ENCODE measurements around the gene METTL22. TPM values are rescaled to one million over a fixed set of nuclear protein-coding genes. Genes with fewer than 3 reads are reported as not detected.

Gene METTL22
- polyA plus RNA-seq, 1 of the 3 experiments (the other 2 are of a cell fraction) = 38.3 TPM

DNA sequence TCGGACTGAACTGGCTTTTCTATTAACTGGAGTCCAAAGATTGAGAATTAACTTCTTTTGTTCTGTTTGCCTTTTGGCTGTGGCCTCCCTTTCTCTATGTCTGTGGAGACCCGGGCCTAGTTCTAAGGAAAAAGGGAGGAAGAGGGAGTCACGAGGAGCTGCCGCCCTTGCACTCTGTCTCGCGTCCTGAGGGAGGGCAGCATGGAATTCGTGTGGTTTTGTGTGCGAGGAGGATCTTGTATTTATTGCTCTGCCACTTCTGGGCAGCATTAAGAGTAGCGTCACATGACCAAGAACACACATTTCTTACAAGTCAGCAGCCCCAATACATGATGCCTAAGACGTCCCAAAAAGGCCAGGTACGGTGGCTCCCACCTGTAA is 23.6 kb downstream of the METTL22 start:
- Histone ChIP-seq H2AFZ (ENCODE audit: low read depth) (no peak overlapping the region), H3K27ac (ENCODE audit: low read depth in 2 of 2, low read length in 1 of 2) (no peak overlapping the region), H3K9ac (no peak overlapping the region), H3F3A (replicated peaks; ENCODE audit: insufficient read depth) (no peaks in the 10 kb centered on the region), H3K4me2 (no peak overlapping the region), H3K4me3 (ENCODE audit: low read depth in 2 of 2, low read length in 1 of 2) (no peak overlapping the region), H3K79me2 (ENCODE audit: insufficient read depth) (no peaks in the 10 kb centered on the region), H3K27me3 (ENCODE audit: insufficient read depth) (no peaks in the 10 kb centered on the region), H4K20me1 (ENCODE audit: insufficient read depth) (no peaks in the 10 kb centered on the region), H3K4me1 (ENCODE audit: control insufficient read depth in 1 of 2, insufficient read depth in 2 of 2, low read depth in 1 of 2, low read length in 1 of 2) (no peaks in the 10 kb centered on the region), H3K9me3 (no peaks in the 10 kb centered on the region), H3K9me2 (no peaks in the 10 kb centered on the region), H3K36me3 (replicated peaks in 1 of 2; ENCODE audit: control insufficient read depth in 1 of 2, insufficient read depth in 2 of 2, low read length in 1 of 2) (peaks cover 24 to 63% of the 10 kb centered on the region in 2 experiments)
- 76% methylated on average over 11 of the region's 11 CpGs for WGBS (ENCODE audit: low lambda C conversion rate)
- TF ChIP-seq, protein P1, sequence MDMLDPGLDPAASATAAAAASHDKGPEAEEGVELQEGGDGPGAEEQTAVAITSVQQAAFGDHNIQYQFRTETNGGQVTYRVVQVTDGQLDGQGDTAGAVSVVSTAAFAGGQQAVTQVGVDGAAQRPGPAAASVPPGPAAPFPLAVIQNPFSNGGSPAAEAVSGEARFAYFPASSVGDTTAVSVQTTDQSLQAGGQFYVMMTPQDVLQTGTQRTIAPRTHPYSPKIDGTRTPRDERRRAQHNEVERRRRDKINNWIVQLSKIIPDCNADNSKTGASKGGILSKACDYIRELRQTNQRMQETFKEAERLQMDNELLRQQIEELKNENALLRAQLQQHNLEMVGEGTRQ (IDR thresholded peaks at IDR 0.05; ENCODE audit: borderline replicate concordance, low read depth, low read length) = no peak
- TF ChIP-seq, protein P2, sequence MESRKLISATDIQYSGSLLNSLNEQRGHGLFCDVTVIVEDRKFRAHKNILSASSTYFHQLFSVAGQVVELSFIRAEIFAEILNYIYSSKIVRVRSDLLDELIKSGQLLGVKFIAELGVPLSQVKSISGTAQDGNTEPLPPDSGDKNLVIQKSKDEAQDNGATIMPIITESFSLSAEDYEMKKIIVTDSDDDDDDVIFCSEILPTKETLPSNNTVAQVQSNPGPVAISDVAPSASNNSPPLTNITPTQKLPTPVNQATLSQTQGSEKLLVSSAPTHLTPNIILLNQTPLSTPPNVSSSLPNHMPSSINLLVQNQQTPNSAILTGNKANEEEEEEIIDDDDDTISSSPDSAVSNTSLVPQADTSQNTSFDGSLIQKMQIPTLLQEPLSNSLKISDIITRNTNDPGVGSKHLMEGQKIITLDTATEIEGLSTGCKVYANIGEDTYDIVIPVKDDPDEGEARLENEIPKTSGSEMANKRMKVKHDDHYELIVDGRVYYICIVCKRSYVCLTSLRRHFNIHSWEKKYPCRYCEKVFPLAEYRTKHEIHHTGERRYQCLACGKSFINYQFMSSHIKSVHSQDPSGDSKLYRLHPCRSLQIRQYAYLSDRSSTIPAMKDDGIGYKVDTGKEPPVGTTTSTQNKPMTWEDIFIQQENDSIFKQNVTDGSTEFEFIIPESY (IDR thresholded peaks at IDR 0.05; ENCODE audit: borderline replicate concordance, low read depth) = no peak
- TF ChIP-seq JUND (IDR thresholded peaks at IDR 0.05) (no peak), RXRA (IDR thresholded peaks at IDR 0.05; ENCODE audit: borderline replicate concordance, low read depth) (no peak), MXI1 (IDR thresholded peaks at IDR 0.05; ENCODE audit: low read depth, low read length) (no peak), NRF1 (IDR thresholded peaks at IDR 0.05; ENCODE audit: low read depth, low read length) (no peak)
- TF ChIP-seq, protein P3, sequence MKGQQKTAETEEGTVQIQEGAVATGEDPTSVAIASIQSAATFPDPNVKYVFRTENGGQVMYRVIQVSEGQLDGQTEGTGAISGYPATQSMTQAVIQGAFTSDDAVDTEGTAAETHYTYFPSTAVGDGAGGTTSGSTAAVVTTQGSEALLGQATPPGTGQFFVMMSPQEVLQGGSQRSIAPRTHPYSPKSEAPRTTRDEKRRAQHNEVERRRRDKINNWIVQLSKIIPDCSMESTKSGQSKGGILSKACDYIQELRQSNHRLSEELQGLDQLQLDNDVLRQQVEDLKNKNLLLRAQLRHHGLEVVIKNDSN (IDR thresholded peaks at IDR 0.05; ENCODE audit: borderline replicate concordance, low read depth) = no peak
- TF ChIP-seq, protein P4, sequence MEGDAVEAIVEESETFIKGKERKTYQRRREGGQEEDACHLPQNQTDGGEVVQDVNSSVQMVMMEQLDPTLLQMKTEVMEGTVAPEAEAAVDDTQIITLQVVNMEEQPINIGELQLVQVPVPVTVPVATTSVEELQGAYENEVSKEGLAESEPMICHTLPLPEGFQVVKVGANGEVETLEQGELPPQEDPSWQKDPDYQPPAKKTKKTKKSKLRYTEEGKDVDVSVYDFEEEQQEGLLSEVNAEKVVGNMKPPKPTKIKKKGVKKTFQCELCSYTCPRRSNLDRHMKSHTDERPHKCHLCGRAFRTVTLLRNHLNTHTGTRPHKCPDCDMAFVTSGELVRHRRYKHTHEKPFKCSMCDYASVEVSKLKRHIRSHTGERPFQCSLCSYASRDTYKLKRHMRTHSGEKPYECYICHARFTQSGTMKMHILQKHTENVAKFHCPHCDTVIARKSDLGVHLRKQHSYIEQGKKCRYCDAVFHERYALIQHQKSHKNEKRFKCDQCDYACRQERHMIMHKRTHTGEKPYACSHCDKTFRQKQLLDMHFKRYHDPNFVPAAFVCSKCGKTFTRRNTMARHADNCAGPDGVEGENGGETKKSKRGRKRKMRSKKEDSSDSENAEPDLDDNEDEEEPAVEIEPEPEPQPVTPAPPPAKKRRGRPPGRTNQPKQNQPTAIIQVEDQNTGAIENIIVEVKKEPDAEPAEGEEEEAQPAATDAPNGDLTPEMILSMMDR (IDR thresholded peaks at IDR 0.05) = no peak
- ChIA-PET CTCF (interaction anchor here (1.0 to 1.2 kb wide), 3 partner anchors 9 to 141 kb away, joined by 3 to 4 read pairs (median 4); no protein-coding TSS in a partner anchor), POLR2A (no interaction called here)
- DNase-seq = no peak

DNA sequence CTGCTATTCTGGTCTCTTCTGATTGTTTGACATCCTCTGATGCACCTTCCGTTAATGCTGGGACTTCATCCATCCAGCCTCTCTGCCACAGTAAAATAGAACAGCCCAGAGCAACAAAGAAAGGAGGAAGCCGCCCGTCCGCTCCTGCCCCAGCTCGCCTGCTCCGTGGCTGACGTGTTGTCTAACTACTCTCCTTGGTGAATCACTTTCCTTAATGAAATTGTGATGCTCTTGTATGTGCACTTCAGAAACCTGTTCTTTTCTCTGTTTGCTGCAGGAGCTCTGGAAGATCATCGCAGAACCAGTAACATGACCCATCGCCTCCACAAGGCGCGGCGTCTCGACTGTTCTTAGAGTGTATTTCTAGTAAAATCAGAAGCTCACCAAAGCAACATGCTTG is 24.3 kb downstream of the METTL22 start:
- peaks cover 24 to 61% of the 10 kb centered on the region in 2 experiments for H3K36me3 ChIP-seq (replicated peaks in 1 of 2; ENCODE audit: control insufficient read depth in 1 of 2, insufficient read depth in 2 of 2, low read length in 1 of 2)
- no peak overlapping the region for H2AFZ ChIP-seq (ENCODE audit: low read depth)
- DNase-seq = no peak
- H3K9me2 ChIP-seq = no peaks in the 10 kb centered on the region
- H3K27me3 ChIP-seq (ENCODE audit: insufficient read depth) = no peaks in the 10 kb centered on the region
- no peak overlapping the region for H3K9ac ChIP-seq
- POLR2A ChIA-PET = no interaction called here
- H3F3A ChIP-seq (replicated peaks; ENCODE audit: insufficient read depth) = no peaks in the 10 kb centered on the region
- no peak overlapping the region for H3K27ac ChIP-seq (ENCODE audit: low read depth in 2 of 2, low read length in 1 of 2)
- H3K79me2 ChIP-seq (ENCODE audit: insufficient read depth) = no peaks in the 10 kb centered on the region
- no peaks in the 10 kb centered on the region for H3K9me3 ChIP-seq
- CTCF ChIA-PET = interaction anchor here (1.0 to 1.2 kb wide), 4 partner anchors 10 to 141 kb away, joined by 3 to 4 read pairs (median 4); no protein-coding TSS in a partner anchor
- no peak overlapping the region for H3K4me3 ChIP-seq (ENCODE audit: low read depth in 2 of 2, low read length in 1 of 2)
- WGBS (ENCODE audit: low lambda C conversion rate) = 96% methylated on average over 13 of the region's 13 CpGs
- H3K4me2 ChIP-seq = no peak overlapping the region
- no peaks in the 10 kb centered on the region for H4K20me1 ChIP-seq (ENCODE audit: insufficient read depth)
- no peaks in the 10 kb centered on the region for H3K4me1 ChIP-seq (ENCODE audit: control insufficient read depth in 1 of 2, insufficient read depth in 2 of 2, low read depth in 1 of 2, low read length in 1 of 2)
- TF ChIP-seq NRF1 (IDR thresholded peaks at IDR 0.05; ENCODE audit: low read depth, low read length) (no peak), GATA2 (CRISPR knock-in tag; IDR thresholded peaks at IDR 0.05) (no peak), GABPA (IDR thresholded peaks at IDR 0.05; ENCODE audit: low read depth) (no peak), TEAD4 (IDR thresholded peaks at IDR 0.05; ENCODE audit: borderline replicate concordance, insufficient read depth) (no peak), RAD21 (IDR thresholded peaks at IDR 0.05; ENCODE audit: low read length) (no peak), TCF12 (IDR thresholded peaks at IDR 0.05) (no peak), TAF1 (IDR thresholded peaks at IDR 0.05; ENCODE audit: borderline replicate concordance, low read depth, low read length) (no peak), YY1 (IDR thresholded peaks at IDR 0.05; ENCODE audit: low read depth) (no peak), EZH2phosphoT487 (IDR thresholded peaks at IDR 0.05; ENCODE audit: borderline replicate concordance, low read depth) (no peak), FOXJ3 (CRISPR knock-in tag; IDR thresholded peaks at IDR 0.05) (no peak), ELF1 (IDR thresholded peaks at IDR 0.05) (no peak)
- TF ChIP-seq, protein P5, sequence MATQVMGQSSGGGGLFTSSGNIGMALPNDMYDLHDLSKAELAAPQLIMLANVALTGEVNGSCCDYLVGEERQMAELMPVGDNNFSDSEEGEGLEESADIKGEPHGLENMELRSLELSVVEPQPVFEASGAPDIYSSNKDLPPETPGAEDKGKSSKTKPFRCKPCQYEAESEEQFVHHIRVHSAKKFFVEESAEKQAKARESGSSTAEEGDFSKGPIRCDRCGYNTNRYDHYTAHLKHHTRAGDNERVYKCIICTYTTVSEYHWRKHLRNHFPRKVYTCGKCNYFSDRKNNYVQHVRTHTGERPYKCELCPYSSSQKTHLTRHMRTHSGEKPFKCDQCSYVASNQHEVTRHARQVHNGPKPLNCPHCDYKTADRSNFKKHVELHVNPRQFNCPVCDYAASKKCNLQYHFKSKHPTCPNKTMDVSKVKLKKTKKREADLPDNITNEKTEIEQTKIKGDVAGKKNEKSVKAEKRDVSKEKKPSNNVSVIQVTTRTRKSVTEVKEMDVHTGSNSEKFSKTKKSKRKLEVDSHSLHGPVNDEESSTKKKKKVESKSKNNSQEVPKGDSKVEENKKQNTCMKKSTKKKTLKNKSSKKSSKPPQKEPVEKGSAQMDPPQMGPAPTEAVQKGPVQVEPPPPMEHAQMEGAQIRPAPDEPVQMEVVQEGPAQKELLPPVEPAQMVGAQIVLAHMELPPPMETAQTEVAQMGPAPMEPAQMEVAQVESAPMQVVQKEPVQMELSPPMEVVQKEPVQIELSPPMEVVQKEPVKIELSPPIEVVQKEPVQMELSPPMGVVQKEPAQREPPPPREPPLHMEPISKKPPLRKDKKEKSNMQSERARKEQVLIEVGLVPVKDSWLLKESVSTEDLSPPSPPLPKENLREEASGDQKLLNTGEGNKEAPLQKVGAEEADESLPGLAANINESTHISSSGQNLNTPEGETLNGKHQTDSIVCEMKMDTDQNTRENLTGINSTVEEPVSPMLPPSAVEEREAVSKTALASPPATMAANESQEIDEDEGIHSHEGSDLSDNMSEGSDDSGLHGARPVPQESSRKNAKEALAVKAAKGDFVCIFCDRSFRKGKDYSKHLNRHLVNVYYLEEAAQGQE (IDR thresholded peaks at IDR 0.05; ENCODE audit: low read depth, low read length) = no peak
- TF ChIP-seq, protein P6, sequence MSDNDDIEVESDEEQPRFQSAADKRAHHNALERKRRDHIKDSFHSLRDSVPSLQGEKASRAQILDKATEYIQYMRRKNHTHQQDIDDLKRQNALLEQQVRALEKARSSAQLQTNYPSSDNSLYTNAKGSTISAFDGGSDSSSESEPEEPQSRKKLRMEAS (IDR thresholded peaks at IDR 0.05; ENCODE audit: low read depth) = no peak
